GM18505 (cell line): ENCODE results near the gene SLC1A2.

ENCODE experiments used
- ATAC-seq: cut with Tn5 transposase; IDR thresholded peaks from one replicate; pipeline ENCODE4 v1.9.1; 2021; ENCODE audit not compliant: unreplicated experiment
- POLR2A ChIP-seq: IDR thresholded peaks from 4 replicates; pipeline ENCODE4 v1.6.1; 2011; ENCODE audit warnings: borderline replicate concordance; ENCODE audit not compliant: insufficient read depth, insufficient read length; ENCODE audit errors: extremely low read depth

The SLC1A2 gene

DNA sequence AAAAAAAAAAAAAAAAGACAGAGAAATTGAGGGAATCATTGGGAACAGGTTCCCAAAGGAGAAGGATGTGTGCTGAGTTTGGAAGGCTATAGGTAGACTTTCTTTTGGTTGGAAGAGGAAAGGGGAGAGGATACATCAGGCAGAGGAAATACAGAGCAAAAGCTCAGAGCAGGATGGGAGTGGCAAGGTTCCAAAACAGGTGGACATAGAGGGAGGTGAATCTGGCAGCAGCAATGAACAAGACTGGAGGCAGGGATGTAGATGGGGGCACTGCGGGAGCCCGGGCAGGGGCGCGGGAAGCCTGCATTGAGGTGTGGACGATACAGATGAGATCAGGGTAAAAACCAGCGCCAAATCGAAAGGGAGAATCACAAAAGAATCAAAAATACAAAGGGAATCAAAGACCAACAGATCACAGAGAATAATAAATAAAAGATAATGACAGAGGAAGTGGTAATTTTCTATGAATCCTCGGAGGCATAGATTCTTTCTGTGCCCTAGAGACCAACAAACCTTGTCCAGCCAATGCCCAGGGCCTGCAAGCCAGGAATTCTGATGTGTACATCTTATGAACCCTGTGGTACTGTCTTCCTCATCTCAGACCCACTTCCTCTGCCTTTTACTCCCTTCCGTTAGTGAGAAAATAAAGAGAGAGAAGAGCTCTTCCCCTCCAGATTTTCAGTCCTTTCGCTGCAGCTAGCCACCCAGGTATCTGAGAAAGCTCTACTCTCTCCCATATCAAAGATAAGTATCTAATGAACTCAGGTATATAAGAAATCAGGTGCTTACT is 70.3 kb downstream of the SLC1A2 start:
- ATAC-seq: no peak
- TF ChIP-seq POLR2A: no peak

DNA sequence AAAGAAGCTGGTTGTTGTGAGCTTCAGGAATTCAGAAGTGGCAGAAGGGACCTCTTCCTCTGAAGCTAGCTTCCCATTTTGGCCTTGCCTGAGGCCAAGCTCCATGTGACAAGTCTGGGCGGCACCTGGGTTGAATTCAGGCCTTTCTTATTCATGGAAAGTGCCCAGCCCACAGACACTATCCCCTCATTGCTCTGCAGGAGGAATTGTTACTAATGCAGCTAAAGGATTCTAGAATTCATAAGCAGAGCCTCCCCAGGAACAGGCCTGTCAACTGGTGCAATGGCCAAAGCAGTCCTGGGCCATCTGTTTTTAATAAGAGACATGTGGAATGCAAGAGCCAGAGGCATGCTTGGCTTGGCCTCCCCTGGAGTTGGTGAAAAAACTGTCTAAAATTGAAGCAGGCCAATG is 71.4 kb downstream of the SLC1A2 start:
- no peak for ATAC-seq
- TF ChIP-seq POLR2A: no peak

DNA sequence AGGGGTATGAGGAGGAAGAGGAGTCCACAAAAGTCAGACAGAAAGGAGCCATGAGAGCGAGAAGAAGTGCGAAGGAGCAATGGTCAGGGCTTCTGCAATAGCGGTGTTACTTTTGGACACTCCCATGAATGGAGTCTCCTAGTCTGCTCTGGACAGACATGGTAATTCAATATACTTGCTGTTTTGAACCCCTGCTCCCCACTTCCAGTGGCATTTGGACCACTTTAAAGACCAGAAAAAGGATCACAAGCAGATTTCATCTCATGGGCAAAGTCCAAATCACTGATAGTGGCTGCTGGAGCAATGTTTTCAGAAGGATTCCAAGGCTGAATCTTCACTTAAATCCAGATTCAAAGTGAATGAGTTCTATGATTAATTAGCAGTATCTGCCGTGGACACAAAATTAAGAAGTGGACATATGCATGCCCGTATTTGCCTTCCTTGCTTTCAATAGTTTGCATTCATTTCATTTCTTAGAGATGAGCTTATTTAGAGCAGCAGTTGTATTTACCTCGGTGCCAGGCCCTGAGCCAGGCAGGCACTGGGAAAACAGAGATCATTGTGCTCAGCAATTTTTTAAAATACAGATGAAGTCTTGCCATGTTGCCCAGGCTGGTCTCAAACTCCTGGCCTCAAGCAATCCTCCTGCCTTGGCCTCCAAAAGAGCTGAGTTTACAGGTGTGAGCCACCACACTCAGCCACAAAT is 72.0 kb downstream of the SLC1A2 start:
- ATAC-seq: no peak
- TF ChIP-seq POLR2A: no peak

DNA sequence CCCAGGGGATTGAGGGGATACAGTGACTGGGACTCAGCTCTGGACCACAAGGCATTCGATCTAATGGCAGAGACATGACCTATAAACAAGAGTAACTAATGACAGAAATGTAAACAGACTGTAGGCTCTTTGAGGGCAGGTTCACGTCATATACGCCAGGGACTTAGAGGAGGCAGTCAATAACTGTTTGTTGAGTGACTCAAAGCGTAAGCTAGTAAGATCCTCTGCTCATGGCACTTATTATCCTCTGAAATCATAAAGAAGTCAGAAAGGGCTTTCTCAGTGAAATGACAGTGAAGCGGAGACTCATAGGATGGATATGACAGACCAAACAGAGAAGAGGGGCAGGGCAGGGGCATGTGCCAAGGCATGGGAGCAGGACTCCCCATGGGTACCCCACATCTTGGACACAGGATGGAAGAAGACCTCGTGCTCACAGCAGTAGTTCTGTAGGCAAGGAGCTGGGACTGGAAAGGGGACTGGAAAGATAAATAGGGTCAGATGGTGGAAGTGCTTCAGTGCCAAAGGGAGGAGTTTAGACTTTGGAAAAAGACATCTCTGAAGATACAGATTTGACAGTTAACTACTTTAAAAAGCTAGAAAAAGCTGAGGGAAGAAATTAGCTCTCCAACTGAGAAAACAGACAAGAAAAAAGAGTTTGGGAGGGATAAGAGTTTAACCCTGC is 72.7 kb downstream of the SLC1A2 start:
- ATAC-seq: no peak
- TF ChIP-seq POLR2A: no peak

DNA sequence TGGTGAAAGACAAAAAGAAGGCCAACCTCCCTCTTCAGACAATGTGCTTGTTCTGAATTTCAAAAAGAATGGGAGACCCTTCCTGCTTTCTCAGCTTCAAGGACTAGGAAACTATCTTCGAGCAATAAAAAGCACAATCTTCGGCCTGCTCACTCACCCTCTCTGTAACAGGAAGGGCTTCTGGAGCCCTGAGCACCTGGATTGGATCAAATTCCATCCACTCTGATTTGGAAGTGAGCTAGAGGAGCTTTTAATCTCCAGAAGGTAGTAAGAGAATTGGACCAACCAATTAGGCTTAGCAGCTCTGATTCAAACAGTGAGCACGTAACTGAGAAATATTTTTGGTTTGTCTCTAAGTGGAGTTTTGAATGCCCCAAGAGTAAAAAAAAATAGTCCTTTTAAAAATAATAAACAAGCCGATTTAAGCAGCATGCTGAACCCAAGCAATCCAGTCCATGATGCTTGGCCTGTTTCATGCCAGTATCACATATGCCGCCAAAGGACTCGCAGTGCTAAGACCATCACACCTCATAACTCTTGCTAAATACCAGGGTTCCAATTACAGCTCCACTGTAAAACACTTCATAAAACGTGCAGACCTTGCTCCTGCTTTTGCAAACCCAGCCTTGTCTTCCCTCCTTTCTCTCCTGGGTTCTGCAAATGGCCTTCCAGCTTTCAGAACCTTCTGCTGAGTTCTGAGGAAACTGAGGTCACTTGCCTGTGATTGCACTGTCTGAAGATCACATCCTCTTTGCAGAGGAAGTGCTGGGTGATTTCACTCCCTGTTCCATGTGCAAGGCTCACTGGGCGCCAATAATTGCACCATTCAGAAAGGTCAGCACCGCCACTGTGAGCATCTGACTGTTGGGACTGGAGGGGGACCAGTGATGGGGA is 74.4 kb downstream of the SLC1A2 start:
- TF ChIP-seq POLR2A: no peak
- ATAC-seq: no peak

DNA sequence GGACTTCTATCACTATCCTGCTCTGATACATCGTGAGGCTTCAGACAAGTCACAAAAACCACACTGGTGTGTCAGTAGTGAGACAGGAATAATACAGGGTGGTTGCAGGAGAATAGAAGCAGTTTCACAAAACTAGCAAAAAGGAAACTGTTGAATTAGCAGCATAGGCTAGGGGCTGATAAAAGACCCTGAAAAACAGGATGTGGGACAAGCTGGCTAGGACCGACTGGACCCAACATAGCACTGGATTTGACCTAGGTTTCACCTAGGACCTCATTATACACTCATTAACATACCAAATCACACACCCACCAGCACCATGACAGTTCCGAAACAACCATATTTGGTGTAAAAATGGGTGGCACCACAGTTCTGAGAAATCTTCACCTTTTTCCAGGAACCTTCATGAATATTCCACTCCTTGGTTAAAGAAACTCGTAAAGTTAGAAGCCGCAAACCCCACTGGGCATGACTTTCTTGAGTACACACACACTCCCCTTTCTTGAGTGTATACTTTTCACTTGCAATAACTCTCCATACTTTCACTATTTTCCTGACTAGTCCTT is 76.2 kb downstream of the SLC1A2 start:
- ATAC-seq: no peak
- no peak for TF ChIP-seq POLR2A

DNA sequence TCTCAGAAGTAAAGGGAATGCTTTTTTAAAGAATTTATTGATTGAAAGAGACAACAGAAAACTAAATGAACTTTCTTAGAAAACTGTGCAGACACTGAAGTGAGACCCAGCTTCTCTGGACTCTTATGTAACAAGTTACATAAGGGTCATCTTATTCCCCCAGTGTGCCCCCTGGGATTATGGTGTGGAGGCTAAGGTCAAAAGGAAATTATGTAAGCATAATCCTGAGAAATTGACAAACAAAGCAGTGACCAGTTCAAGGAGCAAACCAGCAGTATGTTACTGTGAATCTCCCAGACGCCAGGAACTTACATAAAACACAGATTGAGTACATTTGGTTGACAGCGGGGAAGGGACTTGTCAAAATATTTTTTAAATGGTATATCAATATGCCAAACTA is 78.6 kb downstream of the SLC1A2 start:
- no peak for TF ChIP-seq POLR2A
- ATAC-seq: no peak

DNA sequence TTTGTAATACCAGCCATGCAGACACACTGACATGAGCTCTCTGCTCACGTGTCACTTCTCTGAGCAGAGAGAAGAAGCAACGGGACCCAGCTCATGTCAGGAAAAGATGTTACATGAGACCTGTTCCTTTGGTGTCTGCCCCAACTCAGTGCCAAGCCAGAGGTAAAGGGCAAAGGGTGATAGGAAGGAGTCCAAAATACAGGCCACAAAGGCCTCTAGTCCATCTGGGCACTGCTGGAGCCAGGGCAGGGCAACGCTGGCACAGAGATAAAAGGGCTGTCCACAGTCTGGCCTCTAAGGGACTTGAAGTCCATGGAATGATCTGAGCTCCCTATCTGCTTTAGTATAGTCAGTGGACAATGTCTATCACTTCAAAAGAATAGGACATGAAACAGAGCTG is 79.3 kb downstream of the SLC1A2 start:
- no peak for TF ChIP-seq POLR2A
- no peak for ATAC-seq

DNA sequence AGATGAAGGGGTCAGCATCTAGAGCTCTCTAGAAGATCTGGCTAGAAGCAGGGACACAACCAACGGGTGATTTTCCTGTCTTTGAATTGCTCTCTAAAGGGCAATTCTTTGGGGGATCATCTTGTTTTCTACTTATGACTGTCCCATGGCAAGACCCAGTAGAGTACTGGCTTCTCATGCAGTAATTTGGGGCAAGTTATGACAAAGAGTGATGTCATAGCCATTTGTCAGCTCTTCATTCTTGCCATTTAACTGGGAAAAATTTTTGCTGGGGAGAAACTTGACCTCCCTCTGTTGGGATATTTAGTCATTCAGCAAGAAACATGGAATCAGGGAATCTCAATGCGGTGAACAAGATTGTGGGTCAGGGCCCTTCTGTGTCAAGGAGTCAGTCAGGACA is 80.4 kb downstream of the SLC1A2 start:
- no peak for ATAC-seq

DNA sequence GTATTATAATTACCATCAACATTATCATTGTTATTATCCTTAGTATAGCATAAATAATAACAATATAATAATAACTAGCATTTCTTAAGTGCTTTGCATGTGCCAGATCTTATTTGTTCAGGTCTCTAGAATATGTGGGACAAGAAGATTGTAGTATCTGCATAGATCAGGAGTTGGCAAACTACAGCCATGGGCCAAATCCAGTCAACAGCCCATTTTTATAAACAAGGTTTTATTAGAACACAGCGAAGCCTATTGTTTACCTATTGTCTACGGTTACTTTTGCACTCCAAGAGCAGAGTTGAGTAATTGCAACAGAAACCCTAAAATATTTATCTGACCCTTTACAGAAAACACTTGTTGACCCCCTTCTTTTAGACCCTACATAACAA is 81.4 kb downstream of the SLC1A2 start:
- TF ChIP-seq POLR2A: no peak
- ATAC-seq: no peak

More for the DNA sequence above, 80.4 kb downstream of the SLC1A2 start:
- no peak for TF ChIP-seq POLR2A

DNA sequence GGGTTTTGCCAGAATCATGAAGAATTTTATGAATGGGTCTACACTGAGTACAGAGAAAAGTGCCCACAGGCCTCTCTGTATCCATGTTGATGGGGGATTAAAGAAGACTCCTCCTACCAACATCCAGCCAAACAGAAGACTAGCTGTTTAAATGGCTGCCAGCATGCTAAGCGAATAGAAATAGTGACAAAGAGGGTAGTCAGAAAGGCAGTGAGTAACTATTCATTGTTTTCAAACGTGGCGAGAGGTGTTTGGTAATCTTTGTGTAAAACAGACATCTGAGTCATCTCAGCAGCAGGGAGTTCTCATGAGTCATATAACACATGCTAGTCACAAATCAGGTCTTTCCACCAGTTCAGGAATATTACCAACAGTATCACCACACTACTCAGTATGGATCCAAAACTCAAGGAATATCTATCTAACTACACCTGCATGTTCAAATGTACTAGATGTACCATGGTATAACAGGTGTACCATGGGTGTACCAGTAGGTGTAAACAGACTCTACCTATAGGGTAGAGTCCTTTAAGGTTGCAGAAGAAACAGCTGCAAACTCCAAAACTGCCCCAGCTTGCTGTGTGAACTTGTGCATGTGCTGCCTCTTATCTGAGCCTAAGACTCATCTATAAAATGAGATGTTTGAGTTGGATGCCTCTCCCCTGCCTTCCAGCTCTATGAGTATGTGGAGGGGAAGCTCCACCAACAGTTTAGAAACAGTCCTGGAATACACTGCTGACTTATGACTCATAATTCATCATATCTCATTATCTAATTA is 82.0 kb downstream of the SLC1A2 start:
- TF ChIP-seq POLR2A: no peak
- no peak for ATAC-seq

DNA sequence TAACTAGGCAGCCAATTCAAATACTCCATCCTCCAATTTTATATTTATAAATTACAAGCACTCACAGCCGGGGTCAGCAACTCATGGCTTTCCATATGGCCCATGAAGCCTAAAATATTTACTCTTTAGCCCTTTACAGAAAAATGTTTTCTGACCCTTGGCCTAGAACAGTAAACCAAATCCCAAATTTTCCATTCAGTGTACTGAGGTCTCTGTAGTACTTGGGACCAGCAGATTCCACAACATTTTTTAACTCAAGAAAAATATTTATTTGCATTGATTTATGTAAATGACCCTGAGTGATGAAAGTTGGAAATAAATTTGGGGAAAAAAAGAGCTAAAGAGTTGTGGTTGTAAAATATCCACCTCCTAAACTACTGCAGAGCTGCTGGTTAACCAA is 82.6 kb downstream of the SLC1A2 start:
- no peak for TF ChIP-seq POLR2A
- ATAC-seq: no peak

DNA sequence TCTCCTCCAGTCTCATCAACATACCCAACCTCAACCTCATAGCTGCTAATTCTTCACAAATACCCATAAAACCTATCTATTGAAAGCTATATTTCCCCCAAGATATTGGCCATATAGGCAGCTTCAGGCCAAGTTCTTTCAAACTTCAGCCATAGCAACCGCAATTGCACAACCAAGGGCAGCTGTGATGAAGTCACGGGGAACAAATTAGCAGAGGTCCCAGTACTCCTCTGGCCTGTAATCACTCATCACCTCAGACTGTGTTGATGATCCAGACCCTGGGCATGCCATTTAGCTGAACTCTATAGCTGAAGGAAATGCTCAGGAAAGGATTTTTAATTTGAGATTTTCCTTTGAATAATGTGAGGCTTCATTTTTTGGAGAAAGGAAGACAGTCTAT is 84.1 kb downstream of the SLC1A2 start:
- no peak for ATAC-seq

More for the DNA sequence above, 84.1 kb downstream of the SLC1A2 start:
- no peak for TF ChIP-seq POLR2A
